ENCODE data around the gene KCNC4. TPM values are rescaled to one million over a fixed set of nuclear protein-coding genes. Genes with fewer than 3 reads are reported as not detected.

Gene KCNC4
- total and polyA plus RNA-seq, 2 of the 4 experiments (the other 2 are of a cell fraction): 0.18 to 2.3 TPM

DNA sequence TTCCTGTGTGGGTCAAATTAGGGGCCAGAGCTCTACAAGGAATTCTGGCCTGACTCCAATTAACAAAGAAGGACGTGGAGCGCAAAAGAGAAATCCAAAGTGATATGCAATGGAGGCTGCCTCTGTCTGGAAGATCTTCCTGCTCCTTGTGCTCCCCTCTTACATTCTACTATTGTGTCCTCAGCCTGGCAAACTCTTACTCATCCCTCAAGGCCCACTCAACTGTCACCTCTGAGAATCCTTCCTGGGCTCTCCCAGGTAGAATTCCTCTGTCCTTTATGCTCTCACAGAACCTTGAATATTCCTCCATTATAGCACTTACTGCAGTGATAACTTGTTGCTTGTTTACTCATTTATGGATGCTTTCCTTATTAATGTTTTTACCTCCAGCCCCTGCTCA, 31.4 kb downstream of the KCNC4 start:
- TF ChIP-seq, protein P1, sequence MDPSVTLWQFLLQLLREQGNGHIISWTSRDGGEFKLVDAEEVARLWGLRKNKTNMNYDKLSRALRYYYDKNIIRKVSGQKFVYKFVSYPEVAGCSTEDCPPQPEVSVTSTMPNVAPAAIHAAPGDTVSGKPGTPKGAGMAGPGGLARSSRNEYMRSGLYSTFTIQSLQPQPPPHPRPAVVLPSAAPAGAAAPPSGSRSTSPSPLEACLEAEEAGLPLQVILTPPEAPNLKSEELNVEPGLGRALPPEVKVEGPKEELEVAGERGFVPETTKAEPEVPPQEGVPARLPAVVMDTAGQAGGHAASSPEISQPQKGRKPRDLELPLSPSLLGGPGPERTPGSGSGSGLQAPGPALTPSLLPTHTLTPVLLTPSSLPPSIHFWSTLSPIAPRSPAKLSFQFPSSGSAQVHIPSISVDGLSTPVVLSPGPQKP (IDR thresholded peaks at IDR 0.05; ENCODE audit: borderline replicate concordance, low read depth, low read length): no peak
- TF ChIP-seq, protein P2, sequence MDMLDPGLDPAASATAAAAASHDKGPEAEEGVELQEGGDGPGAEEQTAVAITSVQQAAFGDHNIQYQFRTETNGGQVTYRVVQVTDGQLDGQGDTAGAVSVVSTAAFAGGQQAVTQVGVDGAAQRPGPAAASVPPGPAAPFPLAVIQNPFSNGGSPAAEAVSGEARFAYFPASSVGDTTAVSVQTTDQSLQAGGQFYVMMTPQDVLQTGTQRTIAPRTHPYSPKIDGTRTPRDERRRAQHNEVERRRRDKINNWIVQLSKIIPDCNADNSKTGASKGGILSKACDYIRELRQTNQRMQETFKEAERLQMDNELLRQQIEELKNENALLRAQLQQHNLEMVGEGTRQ (IDR thresholded peaks at IDR 0.05; ENCODE audit: low read depth, low read length): no peak
- TF ChIP-seq, protein P3, sequence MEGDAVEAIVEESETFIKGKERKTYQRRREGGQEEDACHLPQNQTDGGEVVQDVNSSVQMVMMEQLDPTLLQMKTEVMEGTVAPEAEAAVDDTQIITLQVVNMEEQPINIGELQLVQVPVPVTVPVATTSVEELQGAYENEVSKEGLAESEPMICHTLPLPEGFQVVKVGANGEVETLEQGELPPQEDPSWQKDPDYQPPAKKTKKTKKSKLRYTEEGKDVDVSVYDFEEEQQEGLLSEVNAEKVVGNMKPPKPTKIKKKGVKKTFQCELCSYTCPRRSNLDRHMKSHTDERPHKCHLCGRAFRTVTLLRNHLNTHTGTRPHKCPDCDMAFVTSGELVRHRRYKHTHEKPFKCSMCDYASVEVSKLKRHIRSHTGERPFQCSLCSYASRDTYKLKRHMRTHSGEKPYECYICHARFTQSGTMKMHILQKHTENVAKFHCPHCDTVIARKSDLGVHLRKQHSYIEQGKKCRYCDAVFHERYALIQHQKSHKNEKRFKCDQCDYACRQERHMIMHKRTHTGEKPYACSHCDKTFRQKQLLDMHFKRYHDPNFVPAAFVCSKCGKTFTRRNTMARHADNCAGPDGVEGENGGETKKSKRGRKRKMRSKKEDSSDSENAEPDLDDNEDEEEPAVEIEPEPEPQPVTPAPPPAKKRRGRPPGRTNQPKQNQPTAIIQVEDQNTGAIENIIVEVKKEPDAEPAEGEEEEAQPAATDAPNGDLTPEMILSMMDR (conservative IDR thresholded peaks at IDR 0.05; ENCODE audit: low read depth, low read length): no peak
- TF ChIP-seq RAD21 (IDR thresholded peaks at IDR 0.05; ENCODE audit: low read length): no peak
- TF ChIP-seq MXI1 (IDR thresholded peaks at IDR 0.05; ENCODE audit: borderline replicate concordance, low read depth, low read length): no peak
- no peak for TF ChIP-seq CEBPB (IDR thresholded peaks at IDR 0.05; ENCODE audit: low read depth, low read length)
- TF ChIP-seq POLR2A (IDR thresholded peaks at IDR 0.05; ENCODE audit: low read depth, low read length): no peak
- no peak for TF ChIP-seq CHD1 (IDR thresholded peaks at IDR 0.05; ENCODE audit: low read depth, low read length)
- TF ChIP-seq MAFK (IDR thresholded peaks at IDR 0.05; ENCODE audit: low read depth, low read length): no peak
- no peak for TF ChIP-seq FOS (IDR thresholded peaks at IDR 0.05; ENCODE audit: low read depth, low read length)
- no peak for TF ChIP-seq BHLHE40 (IDR thresholded peaks at IDR 0.05; ENCODE audit: low read depth, low read length)
- no peak for TF ChIP-seq RCOR1 (IDR thresholded peaks at IDR 0.05; ENCODE audit: insufficient replicate concordance, low read length)

More for the DNA sequence above, 31.4 kb downstream of the KCNC4 start:
- no peak overlapping the region for H3K4ac ChIP-seq (ENCODE audit: low read depth, low read length)
- no peak overlapping the region for H2BK120ac ChIP-seq (ENCODE audit: low read depth, low read length)
- ChIA-PET CTCF (no interaction called here), POLR2A (ENCODE audit: unreplicated experiment) (no interaction called here)
- H3K36me3 ChIP-seq (ENCODE audit: control insufficient read depth, insufficient read depth, low read length): no peaks in the 10 kb centered on the region
- H3K9me1 ChIP-seq (ENCODE audit: insufficient read depth, low read length): no peaks in the 10 kb centered on the region
- dilution Hi-C loops (cut with HindIII; ENCODE audit: low sequenced_read_pairs, unreplicated experiment) (no loop called here), intact Hi-C loops (cut with micrococcal nuclease) (no loop called here), in situ Hi-C loops (cut with MboI; ENCODE audit: low sequenced_read_pairs) (no loop called here)
- DNase-seq: no peak
- H3K18ac ChIP-seq (ENCODE audit: low read depth, low read length): no peak overlapping the region
- H2AK5ac ChIP-seq (ENCODE audit: low read depth, low read length): no peak overlapping the region
- no peak overlapping the region for H2BK5ac ChIP-seq (ENCODE audit: low read depth, low read length, poor library complexity, severe bottlenecking)
- ATAC-seq (ENCODE audit: low read depth): no peak
- no TSS peak for BruUV-seq (replicated peaks)
- no peak overlapping the region for H3K56ac ChIP-seq (ENCODE audit: extremely low read depth, insufficient read depth, low read length)
- WGBS, 2 experiments (ENCODE audit: extremely low coverage in 2 of 2, insufficient read length in 1 of 2): no CpG with 5 or more reads among the region's 2 CpGs
- no peak overlapping the region for H3K9ac ChIP-seq (ENCODE audit: low read depth, low read length)
- no peaks in the 10 kb centered on the region for H3K79me1 ChIP-seq (ENCODE audit: low read depth in 1 of 2, low read length in 2 of 2)
- peaks cover under 1% of the 10 kb centered on the region for H3K4me1 ChIP-seq (ENCODE audit: control insufficient read depth, insufficient read depth, low read length)
- no peak overlapping the region for H3K27ac ChIP-seq (ENCODE audit: insufficient read depth, low read length)
- no peak overlapping the region for H4K91ac ChIP-seq (ENCODE audit: insufficient read depth, low read depth, low read length)
- H3K14ac ChIP-seq (replicated peaks; ENCODE audit: low read depth, low read length): no peak overlapping the region
- peaks cover 53% of the 10 kb centered on the region for H3K27me3 ChIP-seq (ENCODE audit: control insufficient read depth, insufficient read depth, low read length)
- no peaks in the 10 kb centered on the region for H4K20me1 ChIP-seq (ENCODE audit: insufficient read depth, low read length)
- H3K23ac ChIP-seq (ENCODE audit: low read depth, low read length): no peak overlapping the region
- no peak overlapping the region for H2BK15ac ChIP-seq (ENCODE audit: low read depth, low read length)
- no peak overlapping the region for H2AK9ac ChIP-seq (replicated peaks; ENCODE audit: low read depth, low read length, poor library complexity)
- H4K8ac ChIP-seq (ENCODE audit: low read depth in 2 of 2, low read length in 2 of 2): no peak overlapping the region
- no peak overlapping the region for H2AFZ ChIP-seq (replicated peaks; ENCODE audit: low read length, poor library complexity)
- no peak overlapping the region for H4K5ac ChIP-seq (ENCODE audit: low read depth, low read length)
- no peaks in the 10 kb centered on the region for H3K9me3 ChIP-seq (ENCODE audit: control insufficient read depth, insufficient read depth, low read length)
- H3K4me3 ChIP-seq (ENCODE audit: insufficient read depth, low read depth, low read length): no peak overlapping the region
- no peak overlapping the region for H3K4me2 ChIP-seq (ENCODE audit: low read depth, low read length)
- H2BK20ac ChIP-seq (ENCODE audit: low read depth, low read length): no peak overlapping the region
